Mammary epithelial cell (primary cell): ENCODE results near the gene LMOD2.

ENCODE experiments used
- CTCF ChIP-seq, 2 donors: IDR thresholded peaks in 1 of 2; conservative IDR thresholded peaks in 1 of 2; 2 replicates each; pipeline ENCODE4 v1.5.1; 2011 to 2012; ENCODE audit warnings: inconsistent platforms in 2 of 2, low read length in 2 of 2, mild to moderate bottlenecking in 2 of 2, control low read depth in 1 of 2, low read depth in 1 of 2; ENCODE audit not compliant: insufficient read depth in 1 of 2; ENCODE audit errors: extremely low read depth in 1 of 2
- EZH2 ChIP-seq: IDR thresholded peaks from 2 replicates; pipeline ENCODE4 v1.6.1; 2012; ENCODE audit warnings: low read length, inconsistent platforms, borderline replicate concordance

- no peak for TF ChIP-seq CTCF (conservative IDR thresholded peaks at IDR 0.05 in 1 of 2, IDR thresholded peaks at IDR 0.05 in 1 of 2; ENCODE audit: extremely low read depth in 1 of 2, insufficient read depth in 1 of 2, low read depth in 1 of 2, low read length in 2 of 2)
- no peak for TF ChIP-seq EZH2
These were observed 15.1 kb upstream of the LMOD2 start for GRCh38 chr7:123640583-123640982.
